Brain microvascular endothelial cell (primary cell): Measurements from ENCODE around the gene MYT1.

Experiments used
- DNase-seq: peaks from one replicate; pipeline ENCODE4 v3.0.0-alpha.2; 2020
- H3K27ac ChIP-seq: fragments of 250-450 bp; sonication (Bioruptor Pico); 2 replicates; pipeline ENCODE4 v1.5.1; 2020; ENCODE audit warnings: mild to moderate bottlenecking, moderate library complexity
- H3K27me3 ChIP-seq: fragments of 250-450 bp; sonication (Bioruptor Pico); replicated peaks from 2 replicates; pipeline ENCODE4 v1.5.1; 2020; ENCODE audit warnings: mild to moderate bottlenecking
- H3K36me3 ChIP-seq: fragments of 250-450 bp; sonication (Bioruptor Pico); replicated peaks from 2 replicates; pipeline ENCODE4 v1.5.1; 2020; ENCODE audit warnings: mild to moderate bottlenecking
- H3K4me3 ChIP-seq: 2 replicates; pipeline ENCODE4 v1.5.1; 2011; ENCODE audit warnings: low read depth, mild to moderate bottlenecking, control low read depth, low read length, moderate library complexity
- in situ Hi-C: cut with HindIII; loops from 2 replicates; pipeline ENCODE4 v1.10.0; 2017; ENCODE audit warnings: low sequenced_read_pairs, low pct_ligation_motif_present
- TF ChIP-seq, protein P1 (sequence below): IDR thresholded peaks from 2 replicates; pipeline ENCODE4 v1.5.1; 2011; ENCODE audit warnings: low read depth, mild to moderate bottlenecking, moderate library complexity, low read length, control low read depth, inconsistent platforms; ENCODE audit errors: missing control alignments

The MYT1 gene

DNA sequence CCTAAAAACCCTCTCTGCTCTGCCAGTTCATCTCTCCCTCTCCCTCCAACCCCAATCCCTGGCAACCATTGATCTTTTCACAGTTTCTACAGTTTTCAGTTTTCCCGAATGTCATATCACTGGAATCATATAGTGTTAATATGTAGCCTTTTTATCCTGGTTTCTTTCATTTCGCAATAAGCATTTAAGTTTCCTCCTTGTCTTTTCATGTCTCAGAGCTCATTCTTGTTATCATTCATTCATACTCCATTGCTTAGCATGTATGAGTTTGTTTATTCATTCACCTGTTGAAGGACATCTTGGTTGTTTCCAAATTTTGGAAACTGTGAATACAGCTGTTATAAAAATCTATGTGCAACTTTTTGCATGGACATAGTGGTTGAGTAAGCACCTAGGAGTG lies 85.8 kb downstream of the MYT1 start:
- H3K27me3 ChIP-seq = peaks cover 12% of the 10 kb centered on the region
- DNase-seq = no peak
- in situ Hi-C loops = no loop called here
- no peak overlapping the region for H3K4me3 ChIP-seq
- H3K36me3 ChIP-seq = no peaks in the 10 kb centered on the region
- TF ChIP-seq, protein P1, sequence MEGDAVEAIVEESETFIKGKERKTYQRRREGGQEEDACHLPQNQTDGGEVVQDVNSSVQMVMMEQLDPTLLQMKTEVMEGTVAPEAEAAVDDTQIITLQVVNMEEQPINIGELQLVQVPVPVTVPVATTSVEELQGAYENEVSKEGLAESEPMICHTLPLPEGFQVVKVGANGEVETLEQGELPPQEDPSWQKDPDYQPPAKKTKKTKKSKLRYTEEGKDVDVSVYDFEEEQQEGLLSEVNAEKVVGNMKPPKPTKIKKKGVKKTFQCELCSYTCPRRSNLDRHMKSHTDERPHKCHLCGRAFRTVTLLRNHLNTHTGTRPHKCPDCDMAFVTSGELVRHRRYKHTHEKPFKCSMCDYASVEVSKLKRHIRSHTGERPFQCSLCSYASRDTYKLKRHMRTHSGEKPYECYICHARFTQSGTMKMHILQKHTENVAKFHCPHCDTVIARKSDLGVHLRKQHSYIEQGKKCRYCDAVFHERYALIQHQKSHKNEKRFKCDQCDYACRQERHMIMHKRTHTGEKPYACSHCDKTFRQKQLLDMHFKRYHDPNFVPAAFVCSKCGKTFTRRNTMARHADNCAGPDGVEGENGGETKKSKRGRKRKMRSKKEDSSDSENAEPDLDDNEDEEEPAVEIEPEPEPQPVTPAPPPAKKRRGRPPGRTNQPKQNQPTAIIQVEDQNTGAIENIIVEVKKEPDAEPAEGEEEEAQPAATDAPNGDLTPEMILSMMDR = no peak
- H3K27ac ChIP-seq = no peak overlapping the region

DNA sequence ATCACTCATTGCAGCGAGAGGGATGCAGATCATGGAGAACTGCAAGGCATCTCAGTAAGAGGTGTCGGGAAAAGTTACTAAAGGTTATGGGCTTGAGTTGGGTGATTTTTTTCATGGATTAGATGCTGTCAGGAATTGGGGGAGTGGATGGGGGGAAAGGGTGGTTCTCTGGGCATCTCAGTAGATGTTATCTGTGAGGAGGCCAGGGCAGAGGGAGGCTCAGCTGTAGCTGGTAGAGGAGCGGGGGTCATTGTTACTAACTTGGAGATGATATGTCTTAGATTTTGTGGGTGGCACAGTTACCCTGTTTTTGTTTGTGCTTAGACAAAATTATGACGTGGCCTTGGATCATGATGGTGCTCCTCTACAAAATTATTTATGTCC lies 88.7 kb downstream of the MYT1 start:
- H3K27me3 ChIP-seq = peaks cover 7% of the 10 kb centered on the region
- H3K36me3 ChIP-seq = no peaks in the 10 kb centered on the region
- DNase-seq = no peak
- H3K27ac ChIP-seq = no peak overlapping the region
- TF ChIP-seq, protein P1 = no peak
- in situ Hi-C loops = no loop called here
- H3K4me3 ChIP-seq = no peak overlapping the region

GRCh38 chr20:64253443-64253842 lies 89.2 kb downstream of the MYT1 start:
- H3K36me3 ChIP-seq = no peaks in the 10 kb centered on the region
- H3K27me3 ChIP-seq = peaks cover 7% of the 10 kb centered on the region
- no peak for DNase-seq
- no peak overlapping the region for H3K4me3 ChIP-seq
- in situ Hi-C loops = no loop called here
- TF ChIP-seq, protein P1 = no peak
- no peak overlapping the region for H3K27ac ChIP-seq

DNA sequence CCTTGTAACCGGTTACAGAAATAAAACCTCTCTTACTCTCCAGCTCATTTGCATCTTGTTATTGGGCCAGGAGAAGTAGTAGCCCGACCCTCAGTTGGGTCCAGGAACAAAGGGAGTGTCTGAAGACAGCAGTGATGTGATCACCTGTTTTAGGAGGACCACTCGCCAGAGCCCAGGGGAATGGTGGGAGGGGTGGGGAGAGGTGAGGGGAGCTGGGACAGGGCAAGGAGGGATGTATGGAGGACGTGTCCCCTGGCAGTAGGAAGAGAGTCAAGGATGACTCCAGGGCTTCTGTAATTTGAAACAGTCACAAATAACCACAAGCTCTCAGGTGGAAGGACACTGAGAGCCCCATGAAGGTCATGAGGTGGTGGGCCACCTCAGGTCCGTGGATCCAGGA lies 89.9 kb downstream of the MYT1 start:
- H3K4me3 ChIP-seq = no peak overlapping the region
- no peak overlapping the region for H3K27ac ChIP-seq
- no peak for DNase-seq
- H3K36me3 ChIP-seq = no peaks in the 10 kb centered on the region
- TF ChIP-seq, protein P1 = no peak
- in situ Hi-C loops = no loop called here
- H3K27me3 ChIP-seq = peaks cover 5% of the 10 kb centered on the region

DNA sequence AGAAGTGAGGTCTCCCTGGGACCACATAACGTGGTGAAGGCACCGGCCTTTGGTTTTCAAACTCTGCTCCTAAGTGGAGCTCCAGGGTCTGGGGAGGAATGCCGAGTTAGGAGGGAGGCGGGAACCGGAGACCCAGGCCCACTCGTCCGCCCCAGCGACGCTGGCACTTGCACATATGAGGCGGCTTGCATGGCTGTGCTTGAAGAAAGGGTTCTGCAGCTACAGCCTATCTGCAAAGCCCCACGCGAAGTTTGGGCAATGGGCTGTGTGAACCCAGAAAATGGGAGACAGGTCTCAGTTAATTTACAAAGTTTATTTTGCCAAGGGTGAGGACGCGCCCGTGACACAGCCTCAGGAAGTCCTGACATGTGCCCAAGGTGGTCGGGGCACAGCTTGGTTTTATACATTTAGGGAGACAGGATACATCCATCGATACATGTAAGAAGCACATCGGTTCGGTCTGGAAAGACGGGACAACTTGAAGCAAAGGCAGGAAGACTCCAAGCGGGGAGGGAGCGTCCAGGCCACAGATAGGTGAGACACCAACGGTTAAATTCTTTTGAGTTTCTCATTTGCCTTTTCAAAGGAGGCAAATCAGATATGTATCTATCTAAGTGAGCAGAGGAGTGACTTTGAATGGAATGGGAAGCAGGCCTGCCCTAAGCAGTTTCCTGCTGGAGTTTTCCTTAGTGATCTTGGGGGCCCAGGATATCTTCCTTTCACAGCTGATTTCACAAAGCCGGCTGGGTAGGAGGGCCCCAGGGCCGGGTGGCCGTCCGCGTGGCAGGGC lies 90.5 kb downstream of the MYT1 start:
- peak overlapping the region; percentile 68 for H3K4me3 ChIP-seq
- no peaks in the 10 kb centered on the region for H3K36me3 ChIP-seq
- H3K27me3 ChIP-seq = peaks cover 5% of the 10 kb centered on the region
- DNase-seq = no peak
- TF ChIP-seq, protein P1 = no peak
- peak overlapping the region; percentile 57 for H3K27ac ChIP-seq
- in situ Hi-C loops = no loop called here
